Endothelial cell of umbilical vein (primary cell): Measurements from ENCODE around the gene SLC25A1. TPM values are rescaled to one million over a fixed set of nuclear protein-coding genes. Genes with fewer than 3 reads are reported as not detected.

Source experiments
- BruUV-seq: library from RNA; stranded (reverse); fragments of 400-500 nt; replicated peaks from 2 replicates; lab custom pipeline; 2021; lab: Mats Ljungman, UMichigan
- CTCF ChIA-PET: fragments of 300-600, 350-600 bp; sonication (Branson Sonifier 250); formaldehyde crosslinking; loops from one replicate; lab custom pipeline; 2021; ENCODE audit warnings: antibody characterized with exemption, inconsistent platforms; lab: Charles Lee
- POLR2A ChIA-PET: fragments of 300-600, 350-600 bp; sonication (Branson Sonifier 250); formaldehyde crosslinking; loops from one replicate; lab custom pipeline; 2021; ENCODE audit warnings: antibody characterized with exemption, inconsistent platforms; lab: Charles Lee
- DNase-seq: peaks from one replicate; pipeline ENCODE4 v3.0.0-alpha.2; 2011; ENCODE audit warnings: low read depth, low spot score
- FAIRE-seq: peaks from 2 replicates; lab custom pipeline; 2011; peaks lifted over from hg19 to GRCh38; lab: Jason Lieb, UNC
- H2AFZ ChIP-seq: 2 replicates; pipeline ENCODE4 v1.6.0; 2012; ENCODE audit warnings: low read depth, low read length, control low read depth, inconsistent platforms
- H3K27ac ChIP-seq: 2 replicates; pipeline ENCODE4 v1.5.1; 2011; ENCODE audit warnings: low read depth, mild to moderate bottlenecking, control low read depth, low read length, moderate library complexity; ENCODE audit not compliant: insufficient read depth
- H3K27me3 ChIP-seq, 2 experiments: 2 replicates each; pipeline versions ENCODE4 v1.6.0 to v1.6.1; 2011; ENCODE audit warnings: low read length in 2 of 2, mixed read lengths in 1 of 2; ENCODE audit not compliant: control insufficient read depth in 2 of 2, insufficient read depth in 2 of 2
- H3K36me3 ChIP-seq, 2 experiments: 2 replicates in 1 of 2; 3 replicates in 1 of 2; pipeline ENCODE4 v1.5.1; 2011; ENCODE audit warnings: low read length in 2 of 2, mild to moderate bottlenecking in 1 of 2, moderate library complexity in 1 of 2; ENCODE audit not compliant: control insufficient read depth in 2 of 2, insufficient read depth in 2 of 2; ENCODE audit errors: extremely low read depth in 1 of 2
- H3K4me1 ChIP-seq: 3 replicates; pipeline ENCODE4 v1.5.1; 2011; ENCODE audit warnings: mild to moderate bottlenecking, low read length; ENCODE audit not compliant: control insufficient read depth, insufficient read depth; ENCODE audit errors: extremely low read depth
- H3K4me2 ChIP-seq: 2 replicates; pipeline ENCODE4 v1.6.1; 2011; ENCODE audit warnings: low read length, control low read depth, mixed read lengths; ENCODE audit not compliant: insufficient read depth
- H3K4me3 ChIP-seq, 3 experiments: fragments of 200-600 bp in 1 of 3; sonication (generic), shearing (Covaris generic) in 1 of 3; replicated peaks in 1 of 3; 2 replicates each; pipeline ENCODE4 v1.5.1; 2011 to 2016; ENCODE audit warnings: control low read depth in 3 of 3, low read length in 3 of 3, mild to moderate bottlenecking in 2 of 3, inconsistent platforms in 1 of 3, low read depth in 1 of 3, moderate library complexity in 1 of 3; ENCODE audit not compliant: insufficient read depth in 1 of 3
- H3K79me2 ChIP-seq: 2 replicates; pipeline ENCODE4 v1.6.0; 2012; ENCODE audit warnings: low read length, inconsistent platforms; ENCODE audit not compliant: control insufficient read depth, insufficient read depth
- H3K9ac ChIP-seq: replicated peaks from 2 replicates; pipeline ENCODE3; 2011; ENCODE audit warnings: low read length, control low read depth; ENCODE audit not compliant: insufficient read depth; ENCODE audit errors: extremely low read depth
- H3K9me1 ChIP-seq: replicated peaks from 3 replicates; pipeline ENCODE4 v1.6.0; 2011; ENCODE audit warnings: mild to moderate bottlenecking, low read length; ENCODE audit not compliant: control insufficient read depth, insufficient read depth; ENCODE audit errors: extremely low read depth
- H3K9me3 ChIP-seq: replicated peaks from 2 replicates; pipeline ENCODE4 v1.5.1; 2012; ENCODE audit warnings: low read length, inconsistent platforms; ENCODE audit not compliant: control insufficient read depth, insufficient read depth
- H4K20me1 ChIP-seq: replicated peaks from 2 replicates; pipeline ENCODE3; 2011; ENCODE audit warnings: mild to moderate bottlenecking, low read length; ENCODE audit not compliant: control insufficient read depth, insufficient read depth; ENCODE audit errors: extremely low read depth
- CTCF ChIP-seq, 2 donors: IDR thresholded peaks; 1 replicate in 1 of 2; 2 replicates in 1 of 2; pipeline ENCODE4 v1.5.1; 2011; ENCODE audit warnings: low read length in 2 of 2, mild to moderate bottlenecking in 2 of 2, moderate library complexity in 2 of 2, control low read depth in 1 of 2, inconsistent platforms in 1 of 2, low read depth in 1 of 2; ENCODE audit not compliant: insufficient read depth in 1 of 2; ENCODE audit errors: extremely low read depth in 1 of 2
- EZH2 ChIP-seq: IDR thresholded peaks from 2 replicates; pipeline ENCODE4 v1.6.1; 2012; ENCODE audit warnings: borderline replicate concordance, low read depth, mild to moderate bottlenecking, moderate library complexity, low read length, inconsistent platforms; ENCODE audit not compliant: severe bottlenecking
- FOS ChIP-seq: IDR thresholded peaks from 2 replicates; pipeline ENCODE4 v1.6.1; 2011; ENCODE audit warnings: mild to moderate bottlenecking, low read length, moderate library complexity, borderline replicate concordance; ENCODE audit not compliant: insufficient read depth
- GATA2 ChIP-seq: IDR thresholded peaks from 2 replicates; pipeline ENCODE4 v1.7.0; 2011; ENCODE audit warnings: low read depth, mild to moderate bottlenecking, moderate library complexity, mixed read lengths, low read length; ENCODE audit not compliant: insufficient read length, insufficient read depth
- JUN ChIP-seq: IDR thresholded peaks from 2 replicates; pipeline ENCODE4 v1.6.1; 2011; ENCODE audit warnings: borderline replicate concordance, low read depth; ENCODE audit not compliant: insufficient read length, insufficient read depth
- MAX ChIP-seq: IDR thresholded peaks from 2 replicates; pipeline ENCODE4 v1.6.1; 2011; ENCODE audit not compliant: insufficient read depth, insufficient read length
- MYC ChIP-seq: IDR thresholded peaks from one replicate; pipeline ENCODE4 v1.6.1; 2011; ENCODE audit warnings: mild to moderate bottlenecking, low read depth, low read length
- POLR2A ChIP-seq: IDR thresholded peaks from 2 replicates; pipeline ENCODE4 v1.6.1; 2012; ENCODE audit warnings: low read depth, mild to moderate bottlenecking, control low read depth, low read length
- POLR2AphosphoS5 ChIP-seq: IDR thresholded peaks from 2 replicates; pipeline ENCODE4 v1.6.1; 2012; ENCODE audit warnings: low read depth, mild to moderate bottlenecking, control low read depth, low read length, moderate library complexity; ENCODE audit not compliant: insufficient read depth
- dilution Hi-C: fragments of 300-500 bp; cut with MboI; formaldehyde crosslinking; loops from one replicate; pipeline ENCODE4 v1.15.0; 2019; ENCODE audit warnings: low sequenced_read_pairs; ENCODE audit not compliant: extremely low pct_ligation_motif_present
- intact Hi-C: fragments of 100-400 bp; cut with micrococcal nuclease; formaldehyde crosslinking; loops from one replicate; pipeline ENCODE4 v1.10.0; 2022
- polyA plus RNA-seq, 4 experiments: library from polyadenylated mRNA; depleted of rRNA in 3 of 4; stranded (reverse) in 3 of 4; unstranded in 1 of 4; fragments of >200 nt; gene quantifications; 2 replicates each; pipeline versions ENCODE4 v1.2.1 to v1.2.3, GENCODE V29; 2011 to 2012; ENCODE audit warnings: missing spikeins in 1 of 4
- total RNA-seq: library from RNA; stranded (reverse); gene quantifications from 2 replicates; pipeline ENCODE4 v1.2.3, GENCODE V29; 2021

SLC25A1 gene
- total and polyA plus RNA-seq, 2 donors (not counting 3 experiments of a cell fraction or from before 2014, with no cell fraction given) = 80.0 to 94.5 TPM

- H3K27ac ChIP-seq = no peak overlapping the region
- no peak overlapping the region for H3K4me2 ChIP-seq
- no peak for TF ChIP-seq EZH2
- no peak for TF ChIP-seq CTCF (IDR thresholded peaks at IDR 0.05; ENCODE audit: extremely low read depth in 1 of 2, insufficient read depth in 1 of 2, low read depth in 1 of 2, low read length in 2 of 2)
- TF ChIP-seq POLR2A = no peak
- no peak for TF ChIP-seq JUN
- no peak for TF ChIP-seq MYC
- TF ChIP-seq MAX = no peak
- no peak for TF ChIP-seq GATA2
- TF ChIP-seq POLR2AphosphoS5 = no peak
- no peak for TF ChIP-seq FOS
- no peak overlapping the region for H3K9ac ChIP-seq
- BruUV-seq = no TSS peak
- no peaks in the 10 kb centered on the region for H3K9me3 ChIP-seq
- intact Hi-C loops = no loop called here
- ChIA-PET CTCF (interaction anchor here (0.9 to 2.8 kb wide), 2 partner anchors 9 to 33 kb away, joined by 3 to 23 read pairs; partner anchors contain the start of gene SLC25A1), POLR2A (interaction anchor here (0.6 kb wide), 1 partner anchor 46 kb away, joined by 7 read pairs; no protein-coding TSS in a partner anchor)
- H3K27me3 ChIP-seq = peaks cover 35 to 37% of the 10 kb centered on the region in 2 experiments
- DNase-seq = no peak
- no peak for FAIRE-seq
- no peaks in the 10 kb centered on the region for H3K9me1 ChIP-seq
- dilution Hi-C loops = no loop called here
- no peaks in the 10 kb centered on the region for H4K20me1 ChIP-seq
- peaks cover 7% of the 10 kb centered on the region for H3K4me1 ChIP-seq
- no peak overlapping the region for H2AFZ ChIP-seq
- peaks cover 11% of the 10 kb centered on the region for H3K79me2 ChIP-seq
- no peak overlapping the region for H3K4me3 ChIP-seq
- peaks cover 3 to 6% of the 10 kb centered on the region in 2 experiments for H3K36me3 ChIP-seq
Measured at GRCh38 chr22:19146215-19146968, 32.1 kb downstream of the SLC25A1 start.
